GM23338 (cell line): Measurements from ENCODE around the gene GUCY1A1. TPM values are rescaled to one million over a fixed set of nuclear protein-coding genes. Genes with fewer than 3 reads are reported as not detected.

Experiments
- ATAC-seq: fragments of 200-7000 bp; cut with Tn5 transposase; 3 replicates; pipeline ENCODE4 v1.9.1; 2020
- DNase-seq: peaks from one replicate; pipeline ENCODE4 v3.0.0-alpha.2; 2015; ENCODE audit warnings: low spot score
- H2AFZ ChIP-seq: fragments of 200-600 bp; sonication (generic); 2 replicates; pipeline ENCODE4 v1.8.0; 2016; ENCODE audit warnings: antibody characterized with exemption, mild to moderate bottlenecking, moderate library complexity
- H3F3A ChIP-seq: fragments of 200-600 bp; sonication (generic); replicated peaks from 2 replicates; pipeline ENCODE4 v1.8.0; 2017; ENCODE audit warnings: antibody characterized with exemption, mixed run types, low read depth
- H3K27ac ChIP-seq: fragments of 200-600 bp; sonication (generic); 2 replicates; pipeline ENCODE4 v1.6.1; 2016; ENCODE audit warnings: low read depth
- H3K27me3 ChIP-seq: fragments of 200-600 bp; sonication (generic); 2 replicates; pipeline ENCODE4 v1.8.0; 2016; ENCODE audit warnings: mild to moderate bottlenecking, mixed run types, moderate library complexity; ENCODE audit not compliant: insufficient read depth
- H3K36me3 ChIP-seq: fragments of 200-600 bp; sonication (generic); 2 replicates; pipeline ENCODE4 v1.8.0; 2016; ENCODE audit warnings: mild to moderate bottlenecking; ENCODE audit not compliant: insufficient read depth
- H3K4me1 ChIP-seq: fragments of 200-600 bp; sonication (generic); 2 replicates; pipeline ENCODE4 v1.8.0; 2016; ENCODE audit warnings: mild to moderate bottlenecking, moderate library complexity; ENCODE audit not compliant: insufficient read depth
- H3K4me2 ChIP-seq: fragments of 200-600 bp; sonication (generic); 2 replicates; pipeline ENCODE4 v1.7.1; 2017; ENCODE audit warnings: mixed run types
- H3K4me3 ChIP-seq: fragments of 200-600 bp; sonication (generic); 2 replicates; pipeline ENCODE4 v1.6.1; 2016; ENCODE audit warnings: mixed run types
- H3K79me2 ChIP-seq: fragments of 200-600 bp; sonication (generic); replicated peaks from 2 replicates; pipeline ENCODE4 v1.8.0; 2017; ENCODE audit warnings: mild to moderate bottlenecking; ENCODE audit not compliant: insufficient read depth
- H3K9me2 ChIP-seq: fragments of 200-600 bp; sonication (generic); 2 replicates; pipeline ENCODE4 v1.8.0; 2017; ENCODE audit not compliant: insufficient read depth
- H4K20me1 ChIP-seq: fragments of 200-600 bp; sonication (generic); replicated peaks from 2 replicates; pipeline ENCODE4 v1.8.0; 2017; ENCODE audit warnings: mild to moderate bottlenecking; ENCODE audit not compliant: insufficient read depth
- H3K27ac Mint-ChIP-seq: 2 replicates; pipeline ENCODE4 v1.8.0; 2020; ENCODE audit warnings: inconsistent platforms, mild to moderate bottlenecking, moderate library complexity, mixed read lengths
- H3K27me3 Mint-ChIP-seq: 3 replicates; pipeline ENCODE4 v1.8.0; 2022; ENCODE audit warnings: low read depth, mild to moderate bottlenecking, moderate library complexity, mixed read lengths, inconsistent platforms; ENCODE audit not compliant: insufficient read depth, poor library complexity
- H3K36me3 Mint-ChIP-seq: 3 replicates; pipeline ENCODE4 v1.8.0; 2021; ENCODE audit warnings: low read depth, mild to moderate bottlenecking, inconsistent platforms, moderate library complexity, mixed read lengths
- H3K4me1 Mint-ChIP-seq: 3 replicates; pipeline ENCODE4 v1.8.0; 2020; ENCODE audit warnings: mild to moderate bottlenecking, inconsistent platforms, mixed read lengths
- H3K4me3 Mint-ChIP-seq: 3 replicates; pipeline ENCODE4 v1.8.0; 2021; ENCODE audit warnings: moderate library complexity, mild to moderate bottlenecking, inconsistent platforms, mixed read lengths
- H3K9me3 Mint-ChIP-seq: 3 replicates; pipeline ENCODE4 v1.8.0; 2020; ENCODE audit warnings: moderate library complexity, mild to moderate bottlenecking, inconsistent platforms, mixed read lengths
- CREB1 ChIP-seq: fragments of 250-450 bp; sonication (Bioruptor Pico); IDR thresholded peaks from 2 replicates; pipeline ENCODE4 v1.5.0; 2020; ENCODE audit warnings: low read depth, mild to moderate bottlenecking, moderate library complexity
- EZH2 ChIP-seq: fragments of 200-600 bp; sonication (generic); IDR thresholded peaks from one replicate; pipeline ENCODE4 v1.8.0; 2017; ENCODE audit warnings: antibody characterized with exemption, mild to moderate bottlenecking, low read depth; ENCODE audit not compliant: unreplicated experiment
- EZH2phosphoT487 ChIP-seq: fragments of 200-600 bp; sonication (generic); IDR thresholded peaks from one replicate; pipeline ENCODE4 v1.8.1; 2018; ENCODE audit warnings: antibody characterized with exemption; ENCODE audit not compliant: unreplicated experiment
- JUNB ChIP-seq: IDR thresholded peaks from one replicate; pipeline ENCODE4 v1.6.1; 2016; ENCODE audit warnings: antibody characterized with exemption; ENCODE audit not compliant: unreplicated experiment
- NANOG ChIP-seq: IDR thresholded peaks from 2 replicates; pipeline ENCODE4 v1.6.1; 2016; ENCODE audit warnings: antibody characterized with exemption, borderline replicate concordance
- POLR2AphosphoS5 ChIP-seq: IDR thresholded peaks from 2 replicates; pipeline ENCODE4 v1.6.1; 2016; ENCODE audit warnings: antibody characterized with exemption, low read depth
- REST ChIP-seq: IDR thresholded peaks from one replicate; pipeline ENCODE4 v1.6.1; 2018; ENCODE audit warnings: antibody characterized with exemption; ENCODE audit not compliant: unreplicated experiment
- STAT1 ChIP-seq: IDR thresholded peaks from one replicate; pipeline ENCODE4 v1.6.1; 2016; ENCODE audit warnings: antibody characterized with exemption; ENCODE audit not compliant: unreplicated experiment
- ZNF114 ChIP-seq: fragments of 250-450 bp; sonication (Bioruptor Pico); IDR thresholded peaks from 2 replicates; pipeline ENCODE4 v1.5.0; 2020; ENCODE audit warnings: mild to moderate bottlenecking, moderate library complexity
- ZNF331 ChIP-seq: fragments of 250-450 bp; sonication (Bioruptor Pico); IDR thresholded peaks from 2 replicates; pipeline ENCODE4 v1.5.0; 2020; ENCODE audit warnings: low read depth, mild to moderate bottlenecking, moderate library complexity
- polyA plus RNA-seq: library from polyadenylated mRNA; unstranded; fragments of >200 nt; fragmentation: Nextera tagmentation; extraction: Ambion mirVana; gene quantifications from 2 replicates; pipeline ENCODE4 v1.2.1, GENCODE V29; 2016
- total RNA-seq: library from RNA; depleted of rRNA; stranded (reverse); fragments of >200 nt; shearing (Covaris generic); gene quantifications from 2 replicates; pipeline ENCODE4 v1.2.3, GENCODE V29; 2014
- TF ChIP-seq, protein P1 (sequence below), 2 experiments: fragments of 200-600 bp in 1 of 2; sonication (generic) in 1 of 2; conservative IDR thresholded peaks; 2 replicates each; pipeline versions ENCODE4 v1.5.1 to v1.6.1; 2016 to 2017; ENCODE audit warnings: antibody characterized with exemption in 2 of 2, low read depth in 2 of 2, mild to moderate bottlenecking in 2 of 2, moderate library complexity in 1 of 2
- TF ChIP-seq, protein P2 (sequence below): fragments of 250-450 bp; sonication (Bioruptor Pico); IDR thresholded peaks from 2 replicates; pipeline ENCODE4 v1.5.0; 2020; ENCODE audit warnings: mild to moderate bottlenecking, moderate library complexity

Gene GUCY1A1
- total and polyA plus RNA-seq, 2 experiments from 2014 or later = not detected

- Histone ChIP-seq H3K9me2 (no peaks in the 10 kb centered on the region; the same call in 1 of the 2 replicates), H3F3A (no peaks in the 10 kb centered on the region), H3K4me1 (no peaks in the 10 kb centered on the region), H2AFZ (no peak overlapping the region), H3K4me2 (no peak overlapping the region), H3K36me3 (no peaks in the 10 kb centered on the region), H3K27me3 (no peaks in the 10 kb centered on the region), H3K27ac (no peak overlapping the region), H3K4me3 (no peak overlapping the region), H4K20me1 (no peaks in the 10 kb centered on the region), H3K79me2 (no peaks in the 10 kb centered on the region)
- Mint-ChIP-seq H3K4me1 (no peaks in the 10 kb centered on the region), H3K27me3 (no peaks in the 10 kb centered on the region), H3K4me3 (no peak overlapping the region), H3K27ac (no peak overlapping the region; the same call in 1 of the 2 replicates), H3K9me3 (no peaks in the 10 kb centered on the region), H3K36me3 (no peaks in the 10 kb centered on the region)
- DNase-seq = no peak
- TF ChIP-seq ZNF331 (CRISPR knock-in tag) (no peak), REST (no peak), EZH2 (no peak), ZNF114 (no peak), NANOG (no peak), STAT1 (no peak), CREB1 (no peak), POLR2AphosphoS5 (no peak), EZH2phosphoT487 (no peak), JUNB (no peak)
- TF ChIP-seq, protein P1, sequence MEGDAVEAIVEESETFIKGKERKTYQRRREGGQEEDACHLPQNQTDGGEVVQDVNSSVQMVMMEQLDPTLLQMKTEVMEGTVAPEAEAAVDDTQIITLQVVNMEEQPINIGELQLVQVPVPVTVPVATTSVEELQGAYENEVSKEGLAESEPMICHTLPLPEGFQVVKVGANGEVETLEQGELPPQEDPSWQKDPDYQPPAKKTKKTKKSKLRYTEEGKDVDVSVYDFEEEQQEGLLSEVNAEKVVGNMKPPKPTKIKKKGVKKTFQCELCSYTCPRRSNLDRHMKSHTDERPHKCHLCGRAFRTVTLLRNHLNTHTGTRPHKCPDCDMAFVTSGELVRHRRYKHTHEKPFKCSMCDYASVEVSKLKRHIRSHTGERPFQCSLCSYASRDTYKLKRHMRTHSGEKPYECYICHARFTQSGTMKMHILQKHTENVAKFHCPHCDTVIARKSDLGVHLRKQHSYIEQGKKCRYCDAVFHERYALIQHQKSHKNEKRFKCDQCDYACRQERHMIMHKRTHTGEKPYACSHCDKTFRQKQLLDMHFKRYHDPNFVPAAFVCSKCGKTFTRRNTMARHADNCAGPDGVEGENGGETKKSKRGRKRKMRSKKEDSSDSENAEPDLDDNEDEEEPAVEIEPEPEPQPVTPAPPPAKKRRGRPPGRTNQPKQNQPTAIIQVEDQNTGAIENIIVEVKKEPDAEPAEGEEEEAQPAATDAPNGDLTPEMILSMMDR (conservative IDR thresholded peaks at IDR 0.05; ENCODE audit: low read depth in 2 of 2) = no peak
- TF ChIP-seq, protein P2, sequence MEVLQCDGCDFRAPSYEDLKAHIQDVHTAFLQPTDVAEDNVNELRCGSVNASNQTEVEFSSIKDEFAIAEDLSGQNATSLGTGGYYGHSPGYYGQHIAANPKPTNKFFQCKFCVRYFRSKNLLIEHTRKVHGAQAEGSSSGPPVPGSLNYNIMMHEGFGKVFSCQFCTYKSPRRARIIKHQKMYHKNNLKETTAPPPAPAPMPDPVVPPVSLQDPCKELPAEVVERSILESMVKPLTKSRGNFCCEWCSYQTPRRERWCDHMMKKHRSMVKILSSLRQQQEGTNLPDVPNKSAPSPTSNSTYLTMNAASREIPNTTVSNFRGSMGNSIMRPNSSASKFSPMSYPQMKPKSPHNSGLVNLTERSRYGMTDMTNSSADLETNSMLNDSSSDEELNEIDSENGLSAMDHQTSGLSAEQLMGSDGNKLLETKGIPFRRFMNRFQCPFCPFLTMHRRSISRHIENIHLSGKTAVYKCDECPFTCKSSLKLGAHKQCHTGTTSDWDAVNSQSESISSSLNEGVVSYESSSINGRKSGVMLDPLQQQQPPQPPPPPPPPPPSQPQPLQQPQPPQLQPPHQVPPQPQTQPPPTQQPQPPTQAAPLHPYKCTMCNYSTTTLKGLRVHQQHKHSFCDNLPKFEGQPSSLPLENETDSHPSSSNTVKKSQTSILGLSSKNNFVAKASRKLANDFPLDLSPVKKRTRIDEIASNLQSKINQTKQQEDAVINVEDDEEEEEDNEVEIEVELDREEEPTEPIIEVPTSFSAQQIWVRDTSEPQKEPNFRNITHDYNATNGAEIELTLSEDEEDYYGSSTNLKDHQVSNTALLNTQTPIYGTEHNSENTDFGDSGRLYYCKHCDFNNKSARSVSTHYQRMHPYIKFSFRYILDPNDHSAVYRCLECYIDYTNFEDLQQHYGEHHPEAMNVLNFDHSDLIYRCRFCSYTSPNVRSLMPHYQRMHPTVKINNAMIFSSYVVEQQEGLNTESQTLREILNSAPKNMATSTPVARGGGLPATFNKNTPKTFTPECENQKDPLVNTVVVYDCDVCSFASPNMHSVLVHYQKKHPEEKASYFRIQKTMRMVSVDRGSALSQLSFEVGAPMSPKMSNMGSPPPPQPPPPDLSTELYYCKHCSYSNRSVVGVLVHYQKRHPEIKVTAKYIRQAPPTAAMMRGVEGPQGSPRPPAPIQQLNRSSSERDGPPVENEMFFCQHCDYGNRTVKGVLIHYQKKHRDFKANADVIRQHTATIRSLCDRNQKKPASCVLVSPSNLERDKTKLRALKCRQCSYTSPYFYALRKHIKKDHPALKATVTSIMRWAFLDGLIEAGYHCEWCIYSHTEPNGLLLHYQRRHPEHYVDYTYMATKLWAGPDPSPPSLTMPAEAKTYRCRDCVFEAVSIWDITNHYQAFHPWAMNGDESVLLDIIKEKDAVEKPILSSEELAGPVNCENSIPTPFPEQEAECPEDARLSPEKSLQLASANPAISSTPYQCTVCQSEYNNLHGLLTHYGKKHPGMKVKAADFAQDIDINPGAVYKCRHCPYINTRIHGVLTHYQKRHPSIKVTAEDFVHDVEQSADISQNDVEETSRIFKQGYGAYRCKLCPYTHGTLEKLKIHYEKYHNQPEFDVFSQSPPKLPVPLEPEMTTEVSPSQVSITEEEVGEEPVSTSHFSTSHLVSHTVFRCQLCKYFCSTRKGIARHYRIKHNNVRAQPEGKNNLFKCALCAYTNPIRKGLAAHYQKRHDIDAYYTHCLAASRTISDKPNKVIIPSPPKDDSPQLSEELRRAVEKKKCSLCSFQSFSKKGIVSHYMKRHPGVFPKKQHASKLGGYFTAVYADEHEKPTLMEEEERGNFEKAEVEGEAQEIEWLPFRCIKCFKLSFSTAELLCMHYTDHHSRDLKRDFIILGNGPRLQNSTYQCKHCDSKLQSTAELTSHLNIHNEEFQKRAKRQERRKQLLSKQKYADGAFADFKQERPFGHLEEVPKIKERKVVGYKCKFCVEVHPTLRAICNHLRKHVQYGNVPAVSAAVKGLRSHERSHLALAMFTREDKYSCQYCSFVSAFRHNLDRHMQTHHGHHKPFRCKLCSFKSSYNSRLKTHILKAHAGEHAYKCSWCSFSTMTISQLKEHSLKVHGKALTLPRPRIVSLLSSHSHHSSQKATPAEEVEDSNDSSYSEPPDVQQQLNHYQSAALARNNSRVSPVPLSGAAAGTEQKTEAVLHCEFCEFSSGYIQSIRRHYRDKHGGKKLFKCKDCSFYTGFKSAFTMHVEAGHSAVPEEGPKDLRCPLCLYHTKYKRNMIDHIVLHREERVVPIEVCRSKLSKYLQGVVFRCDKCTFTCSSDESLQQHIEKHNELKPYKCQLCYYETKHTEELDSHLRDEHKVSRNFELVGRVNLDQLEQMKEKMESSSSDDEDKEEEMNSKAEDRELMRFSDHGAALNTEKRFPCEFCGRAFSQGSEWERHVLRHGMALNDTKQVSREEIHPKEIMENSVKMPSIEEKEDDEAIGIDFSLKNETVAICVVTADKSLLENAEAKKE = no peak
- ATAC-seq = no peak
Measured at GRCh38 chr4:155688860-155689259, 22.2 kb downstream of the GUCY1A1 start.
